A549 (cell line): ENCODE measurements around the gene SELENOK.

Experiments
- CHD2 ChIP-seq: fragments of 150-350 bp; IDR thresholded peaks from 2 replicates; pipeline ENCODE4 v1.6.1; 2014; ENCODE audit warnings: low read length; ENCODE audit not compliant: partially characterized antibody
- TF ChIP-seq, protein P1 (sequence below): fragments of >200 bp; sonication (Bioruptor Twin); formaldehyde crosslinking; IDR thresholded peaks from 3 replicates; pipeline ENCODE4 v1.5.1; 2016

DNA sequence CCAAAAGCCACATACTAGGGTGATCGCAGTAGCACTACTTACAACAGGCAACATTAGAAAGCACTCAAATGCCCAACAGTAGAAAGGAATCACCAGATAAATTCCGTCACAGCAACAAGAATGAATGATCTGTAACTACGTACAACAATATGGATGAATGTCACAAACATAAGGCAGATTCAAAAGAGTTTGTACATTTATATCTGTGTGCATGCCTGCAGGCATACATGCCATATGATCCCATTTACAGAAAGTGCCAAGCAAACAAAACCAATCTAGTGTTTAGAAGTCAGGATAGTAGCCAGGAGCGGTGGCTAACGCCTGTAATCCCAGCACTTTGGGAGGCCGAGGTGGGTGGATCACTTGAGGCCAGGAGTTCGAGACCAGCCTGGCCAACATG is 41.7 kb downstream of the SELENOK start:
- TF ChIP-seq CHD2 = no peak
- TF ChIP-seq, protein P1, sequence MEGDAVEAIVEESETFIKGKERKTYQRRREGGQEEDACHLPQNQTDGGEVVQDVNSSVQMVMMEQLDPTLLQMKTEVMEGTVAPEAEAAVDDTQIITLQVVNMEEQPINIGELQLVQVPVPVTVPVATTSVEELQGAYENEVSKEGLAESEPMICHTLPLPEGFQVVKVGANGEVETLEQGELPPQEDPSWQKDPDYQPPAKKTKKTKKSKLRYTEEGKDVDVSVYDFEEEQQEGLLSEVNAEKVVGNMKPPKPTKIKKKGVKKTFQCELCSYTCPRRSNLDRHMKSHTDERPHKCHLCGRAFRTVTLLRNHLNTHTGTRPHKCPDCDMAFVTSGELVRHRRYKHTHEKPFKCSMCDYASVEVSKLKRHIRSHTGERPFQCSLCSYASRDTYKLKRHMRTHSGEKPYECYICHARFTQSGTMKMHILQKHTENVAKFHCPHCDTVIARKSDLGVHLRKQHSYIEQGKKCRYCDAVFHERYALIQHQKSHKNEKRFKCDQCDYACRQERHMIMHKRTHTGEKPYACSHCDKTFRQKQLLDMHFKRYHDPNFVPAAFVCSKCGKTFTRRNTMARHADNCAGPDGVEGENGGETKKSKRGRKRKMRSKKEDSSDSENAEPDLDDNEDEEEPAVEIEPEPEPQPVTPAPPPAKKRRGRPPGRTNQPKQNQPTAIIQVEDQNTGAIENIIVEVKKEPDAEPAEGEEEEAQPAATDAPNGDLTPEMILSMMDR = no peak
